GM20431 (cell line): ENCODE measurements around the gene TMEM231.
"Not testable (repeated sequence)": the region's sequence is repeated elsewhere in the genome, so short reads cannot be mapped to it uniquely, and the experiment has no call there.

Experiments used
- in situ Hi-C: fragments of 300-500 bp; cut with MseI, MboI; formaldehyde crosslinking; loops from one replicate; pipeline ENCODE4 v1.15.0; 2020; ENCODE audit warnings: low sequenced_read_pairs; ENCODE audit not compliant: unreplicated experiment

Gene TMEM231

DNA sequence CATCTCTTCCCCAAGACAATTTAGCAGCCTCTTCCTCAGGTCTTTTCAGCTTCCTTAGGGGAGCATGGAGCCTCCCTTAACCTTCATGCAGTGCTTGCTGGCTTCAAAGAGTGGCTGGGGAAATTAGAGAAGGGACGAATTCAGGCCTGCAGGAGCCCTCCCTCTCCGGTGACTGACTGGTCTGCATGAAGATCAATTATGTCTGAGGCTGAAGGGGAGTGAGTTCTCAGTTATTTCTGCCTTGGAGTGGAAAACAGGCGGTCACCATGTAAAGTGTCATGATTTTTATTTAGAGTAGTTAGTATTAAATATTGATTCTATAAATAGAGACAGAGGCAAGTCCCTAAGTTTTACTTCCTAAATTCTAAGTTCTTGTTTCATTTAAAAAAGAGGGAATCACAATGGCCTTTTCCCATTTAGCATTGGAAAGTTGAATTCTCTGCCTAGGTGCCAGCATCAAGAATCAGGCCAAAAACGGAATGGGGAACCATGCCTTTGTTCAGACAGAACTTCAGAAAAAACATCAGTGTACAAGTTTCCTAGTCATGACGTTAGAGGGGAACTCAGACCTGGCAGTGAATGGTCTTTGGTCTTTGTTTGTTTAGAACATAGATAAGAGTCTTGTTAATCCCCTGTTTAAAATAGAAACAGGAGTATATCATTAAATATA is 14.5 kb upstream of the TMEM231 start:
- in situ Hi-C loops: no loop called here

DNA sequence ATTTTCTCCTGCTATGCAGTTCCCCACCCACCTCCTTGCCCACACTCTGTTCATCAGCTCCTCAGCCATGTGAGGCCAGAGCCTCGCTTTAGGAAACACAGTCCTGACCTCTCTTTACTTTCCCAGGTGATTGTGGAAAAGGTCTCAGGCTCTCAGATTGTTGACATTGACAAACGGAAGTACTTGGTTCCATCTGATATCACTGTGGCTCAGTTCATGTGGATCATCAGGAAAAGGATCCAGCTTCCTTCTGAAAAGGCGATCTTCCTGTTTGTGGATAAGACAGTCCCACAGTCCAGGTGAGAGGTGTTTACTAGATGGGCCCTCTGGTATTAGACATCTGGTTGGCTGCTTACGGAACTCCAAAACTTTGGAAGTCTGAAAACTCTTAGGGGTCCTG is 11.9 kb upstream of the TMEM231 start:
- in situ Hi-C loops: no loop called here

DNA sequence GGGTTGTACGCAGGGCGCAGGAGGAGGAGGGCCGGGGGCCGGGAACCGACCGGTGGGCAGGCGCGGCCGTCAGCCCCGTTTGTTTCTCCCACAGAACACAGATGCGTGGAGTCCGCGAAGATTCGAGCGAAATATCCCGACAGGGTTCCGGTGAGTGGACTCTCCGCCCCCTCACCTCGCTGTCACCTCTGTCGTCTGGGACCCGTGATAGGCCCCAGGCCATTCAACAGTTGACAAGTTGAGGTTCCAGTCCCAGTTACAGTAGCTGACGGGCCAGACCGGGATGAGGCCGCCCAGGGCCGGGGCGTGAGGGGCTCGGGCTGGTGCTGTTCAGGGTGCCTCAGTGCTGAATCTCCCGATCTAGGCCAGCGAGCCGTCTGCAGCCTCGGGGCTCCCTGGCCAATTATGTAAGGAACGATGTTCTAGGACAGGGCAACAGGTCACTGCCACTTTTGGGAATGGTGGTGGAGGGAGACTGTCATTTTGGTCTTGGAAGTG is 10.8 kb upstream of the TMEM231 start:
- in situ Hi-C loops: no loop called here

DNA sequence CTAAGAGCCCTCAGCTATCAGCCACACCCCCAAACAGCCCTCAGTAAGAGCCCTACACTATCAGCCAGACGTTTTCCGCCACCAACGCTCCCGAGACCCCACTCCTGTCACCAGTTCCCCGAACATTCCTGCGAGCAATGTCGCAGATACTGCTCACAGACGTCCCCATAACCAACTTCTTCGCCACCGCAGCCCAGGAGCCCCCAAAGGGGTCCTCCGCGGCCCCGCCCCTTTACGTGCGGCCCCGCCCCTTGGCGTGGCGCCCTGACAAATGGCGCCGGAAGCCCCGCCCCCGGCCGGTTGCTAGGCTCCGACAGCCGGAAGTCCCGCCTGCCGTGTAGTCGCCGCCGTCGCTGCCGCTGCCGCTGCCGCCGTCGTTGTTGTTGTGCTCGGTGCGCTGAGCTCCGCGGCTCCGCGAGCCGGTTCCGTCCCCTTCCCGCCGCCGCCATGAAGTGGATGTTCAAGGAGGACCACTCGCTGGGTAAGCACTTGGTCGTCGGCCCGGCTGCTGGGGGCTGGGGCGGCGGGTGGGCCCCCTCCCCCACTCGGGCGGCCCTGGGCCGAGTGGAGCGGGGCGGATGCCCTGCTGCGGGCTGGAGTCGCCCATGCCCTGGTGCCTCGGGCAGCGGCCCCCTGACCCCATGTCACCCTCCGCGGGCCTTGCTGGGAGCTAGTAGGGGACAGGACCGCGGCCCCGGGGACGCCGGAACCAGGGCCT is 10.1 kb upstream of the TMEM231 start, which contains the start of gene GABARAPL2:
Gene GABARAPL2, plus strand, starts transcription at position 340 of the 718 bp plus-strand sequence. Its CDS starts 108 bp downstream, at position 448.
- in situ Hi-C loops: no loop called here

DNA sequence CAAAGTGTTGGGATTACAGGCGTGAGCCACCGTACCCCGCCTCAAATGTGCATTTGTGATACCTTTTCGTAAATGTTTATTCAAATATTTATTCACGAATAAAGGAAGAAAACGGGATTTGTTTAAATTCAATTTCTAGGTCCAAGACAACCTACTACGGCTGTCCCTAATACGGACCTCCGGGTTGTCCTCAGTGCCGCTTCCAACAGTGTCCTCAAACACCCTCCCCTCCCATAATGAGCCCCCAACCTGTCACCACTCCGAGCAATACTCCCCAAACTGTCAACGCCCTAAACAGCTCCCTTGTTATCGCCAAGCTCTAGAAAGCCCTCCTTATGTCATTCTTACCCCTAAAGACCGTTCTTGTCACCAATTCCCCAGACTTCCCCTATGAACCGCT is 9.6 kb upstream of the TMEM231 start:
- in situ Hi-C loops: no loop called here

DNA sequence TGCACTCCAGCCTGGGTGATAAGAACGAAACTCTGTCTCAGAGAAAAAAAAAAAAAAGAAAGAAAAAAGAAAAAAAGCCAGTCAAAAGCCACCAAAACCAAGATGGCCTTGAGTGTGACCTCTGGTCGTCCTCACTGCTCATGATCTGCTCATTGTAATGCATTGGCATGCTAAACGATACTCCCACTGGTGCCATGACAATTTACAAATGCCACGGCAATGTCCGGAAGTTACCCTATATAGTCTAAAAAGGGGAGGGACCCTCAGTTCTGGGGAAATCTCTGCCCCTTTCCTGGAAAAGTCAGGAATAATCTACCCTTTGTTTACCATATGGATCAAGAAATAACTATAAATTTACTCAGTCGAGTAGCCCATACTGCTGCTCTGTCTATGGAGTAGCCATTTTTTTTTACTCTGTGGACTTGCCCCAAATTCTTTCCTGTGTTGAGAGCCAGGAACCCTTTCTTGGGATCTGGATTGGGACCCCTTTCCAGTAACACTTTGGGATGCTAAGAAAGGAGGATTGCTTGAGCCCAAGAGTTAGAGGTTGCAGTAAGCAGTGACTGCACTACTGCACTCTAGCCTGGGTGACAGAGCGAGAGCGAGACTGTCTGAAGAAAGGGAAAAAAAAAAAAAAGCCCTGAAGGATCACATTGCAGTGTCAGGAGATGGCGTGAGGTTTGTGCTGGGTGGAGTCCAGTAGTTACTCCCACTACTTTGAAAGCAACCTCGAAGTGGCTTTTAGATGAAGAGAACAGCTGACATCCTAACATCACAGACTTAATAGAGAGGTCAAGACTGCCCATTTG is 3.7 kb upstream of the TMEM231 start:
- in situ Hi-C loops: no loop called here

DNA sequence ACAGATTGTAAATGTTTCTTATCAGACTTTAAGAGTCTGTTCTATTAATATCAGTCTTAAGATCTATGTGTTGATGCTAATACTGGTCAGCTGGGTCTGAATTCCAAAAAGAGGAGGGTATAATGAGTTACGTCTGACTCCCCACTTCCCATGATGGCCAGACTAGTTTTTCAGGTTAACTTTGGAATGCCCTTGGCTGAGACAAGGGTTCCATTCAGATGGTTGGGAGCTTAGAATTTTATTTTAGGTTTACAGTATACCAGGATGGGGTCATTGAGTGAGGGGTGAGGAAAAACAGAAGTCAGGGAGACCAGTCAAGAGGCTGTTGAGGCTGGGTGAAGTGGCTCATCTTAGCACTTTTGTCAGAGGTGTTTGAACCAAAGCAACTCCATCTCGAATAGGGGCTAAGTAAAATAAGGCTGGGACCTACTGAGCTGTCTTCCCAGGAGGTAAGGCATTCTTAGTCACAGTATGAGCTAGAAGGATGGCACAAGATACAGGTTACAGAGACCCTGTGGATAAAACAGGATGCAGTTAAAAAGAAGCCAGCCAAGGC is 2.9 kb upstream of the TMEM231 start:
- in situ Hi-C loops: no loop called here

DNA sequence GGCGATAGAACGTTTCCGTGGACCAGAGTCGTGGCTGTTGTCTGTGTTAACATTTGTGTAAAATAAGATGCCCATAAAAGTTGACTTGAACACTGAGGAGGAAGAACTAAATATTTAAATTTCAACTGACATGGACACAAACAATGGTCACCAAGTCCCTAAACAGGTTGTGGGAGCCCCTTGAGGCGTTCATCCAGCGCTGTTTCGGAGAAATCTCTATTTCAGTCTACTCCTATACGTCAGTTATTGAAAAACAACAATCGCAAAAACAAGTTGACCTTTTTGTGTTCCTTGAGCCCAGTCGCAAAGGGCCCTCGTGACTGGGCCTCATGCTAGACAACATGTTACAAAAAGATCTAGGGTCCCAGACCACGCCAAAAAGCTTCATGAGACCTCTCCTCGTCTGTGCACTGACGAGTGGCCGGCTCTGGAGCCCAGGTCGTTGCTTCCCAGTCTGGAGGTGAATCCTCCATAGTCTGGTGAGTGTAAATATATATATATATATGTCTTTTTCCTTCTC is 439 bp upstream of the TMEM231 start:
- in situ Hi-C loops: no loop called here

DNA sequence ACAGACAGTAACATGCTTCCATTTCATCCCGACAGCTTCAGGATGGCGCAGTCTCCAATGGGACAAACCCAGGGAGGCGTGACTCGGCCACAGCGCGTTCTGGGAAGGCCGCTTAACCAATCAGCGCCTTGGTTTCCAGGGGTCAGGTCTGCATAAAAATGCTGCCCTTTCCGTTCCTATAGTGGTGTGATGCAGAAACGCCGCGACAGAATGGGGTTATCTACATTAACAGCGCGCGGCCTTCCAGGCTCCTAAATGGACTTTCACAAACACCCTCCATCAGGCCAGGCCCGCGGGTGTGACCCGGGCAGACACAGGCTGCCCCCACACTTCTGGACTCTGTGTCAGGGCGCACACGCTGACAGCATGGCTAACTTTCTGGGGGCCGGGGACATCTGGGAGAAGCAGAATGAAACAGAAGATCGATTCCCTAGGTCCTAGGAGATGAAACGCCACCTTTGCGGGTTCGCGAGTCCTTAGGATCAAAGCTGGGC is 792 bp downstream of the TMEM231 start:
- in situ Hi-C loops: no loop called here

DNA sequence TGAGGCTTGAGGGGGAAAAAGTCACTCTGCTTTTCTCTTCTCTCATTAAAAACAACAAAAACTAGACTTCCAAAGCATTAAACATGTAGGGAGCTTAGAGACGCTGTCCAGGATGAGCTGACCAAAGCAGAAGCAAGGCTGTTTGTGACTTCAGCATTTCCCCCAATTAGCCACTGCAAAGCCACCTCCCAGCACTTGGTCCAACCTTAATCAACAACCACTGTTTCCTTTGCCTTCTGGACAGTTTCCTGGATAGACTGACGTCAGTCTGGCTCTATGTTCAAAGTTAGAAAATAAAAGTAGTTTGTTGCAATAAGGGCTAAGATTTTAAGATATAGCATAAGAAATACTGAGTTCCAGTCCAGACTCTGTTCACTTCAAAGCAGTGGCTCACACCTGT is 3.1 kb downstream of the TMEM231 start:
- in situ Hi-C loops: no loop called here

DNA sequence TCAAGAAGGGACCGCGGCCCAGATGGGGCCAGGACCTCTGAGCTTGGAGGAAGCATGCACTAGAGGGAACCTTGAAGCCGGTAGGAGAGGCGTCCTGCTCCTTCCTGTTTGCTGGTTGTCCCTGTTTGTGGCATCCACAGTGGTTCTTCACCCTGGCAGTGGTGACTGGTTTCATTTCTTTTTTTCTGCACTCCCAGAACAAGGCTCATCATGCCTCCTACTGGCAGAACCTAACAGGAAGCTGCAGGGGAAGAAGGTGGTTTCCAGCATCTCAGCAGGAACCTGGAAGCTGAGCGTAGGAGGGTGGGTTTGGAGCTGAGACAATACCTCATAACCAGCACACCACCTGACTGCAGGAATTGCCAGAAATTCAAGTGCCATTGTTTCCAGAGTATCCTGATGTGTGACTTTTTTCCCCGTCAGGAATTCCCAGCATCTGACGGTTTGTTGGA is 5.8 kb downstream of the TMEM231 start:
- in situ Hi-C loops: no loop called here

DNA sequence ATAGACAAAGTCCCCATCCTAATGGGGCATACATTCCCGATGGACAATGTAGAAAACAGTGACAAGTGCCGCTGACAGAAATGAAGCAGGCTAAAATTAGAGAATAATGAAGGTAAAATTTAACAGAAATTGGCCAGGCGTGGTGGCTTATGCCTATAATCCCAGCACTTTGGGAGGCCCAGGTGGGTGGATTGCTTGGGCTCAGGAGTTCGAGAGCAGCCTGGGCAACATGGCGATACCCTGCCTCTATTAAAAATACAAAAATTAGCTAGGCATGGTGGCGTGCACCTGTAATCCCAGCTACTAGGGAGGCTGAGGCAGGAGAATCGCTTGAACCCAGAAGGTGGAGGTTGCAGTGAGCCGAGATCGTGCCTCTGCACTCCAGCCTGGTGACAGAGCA is 7.6 kb downstream of the TMEM231 start:
- in situ Hi-C loops: not testable (repeated sequence)

DNA sequence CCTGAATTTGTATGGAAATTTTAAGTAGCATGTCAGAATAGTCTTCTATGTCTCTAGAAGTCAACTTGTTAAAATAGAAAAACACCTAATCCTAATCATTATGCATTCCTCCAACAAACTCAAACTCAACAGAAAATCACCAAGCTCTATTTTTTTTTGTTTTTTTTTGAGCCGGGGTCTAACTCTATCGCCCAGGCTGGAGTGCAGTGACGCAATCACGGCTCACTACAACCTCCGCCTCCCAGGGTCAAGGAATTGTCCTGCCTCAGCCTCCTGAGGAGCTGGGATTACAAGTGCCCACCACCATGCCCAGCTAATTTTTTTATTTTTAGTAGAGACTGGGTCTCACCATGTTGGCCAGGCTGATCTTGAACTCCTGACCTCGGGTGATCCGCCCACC is 9.8 kb downstream of the TMEM231 start:
- in situ Hi-C loops: no loop called here

DNA sequence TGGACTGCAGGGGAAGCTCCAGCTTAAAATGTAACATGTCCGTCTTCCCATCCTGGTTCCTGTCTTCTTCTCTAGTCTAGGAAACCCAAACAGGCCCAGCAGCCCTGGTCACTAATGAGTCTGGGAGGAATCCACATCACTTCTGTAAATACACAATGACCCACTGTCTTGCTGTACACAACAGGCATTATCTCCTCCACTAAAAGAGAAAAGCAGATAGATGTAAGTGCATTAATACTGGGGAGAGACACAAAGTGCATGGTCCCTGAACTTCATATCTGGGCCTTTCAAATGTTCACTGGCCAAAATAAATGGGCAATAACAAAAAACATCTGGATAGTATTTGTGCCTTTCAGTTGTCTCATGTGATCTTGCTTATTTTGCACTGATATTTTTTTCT is 10.2 kb downstream of the TMEM231 start:
- in situ Hi-C loops: not testable (repeated sequence)

DNA sequence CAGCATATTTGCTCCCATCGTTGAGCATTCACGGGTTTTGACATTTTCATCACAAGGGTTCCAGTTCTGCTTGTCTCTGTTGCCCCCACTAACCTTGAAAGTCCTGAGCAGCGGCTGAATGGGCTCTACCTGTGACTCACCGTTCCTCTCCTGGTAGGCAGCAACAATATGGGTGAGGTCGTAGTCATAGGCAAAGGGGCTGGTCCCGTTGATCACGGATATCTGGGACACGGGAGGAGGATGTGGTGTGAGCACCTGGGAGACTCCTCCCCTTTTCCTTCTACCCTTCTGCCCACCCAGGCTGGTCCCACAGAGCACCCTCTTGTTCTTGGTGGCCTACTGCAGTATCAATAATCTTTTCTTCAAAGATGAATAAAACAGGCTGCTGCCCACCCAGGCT is 13.6 kb downstream of the TMEM231 start:
- in situ Hi-C loops: not testable (repeated sequence)

DNA sequence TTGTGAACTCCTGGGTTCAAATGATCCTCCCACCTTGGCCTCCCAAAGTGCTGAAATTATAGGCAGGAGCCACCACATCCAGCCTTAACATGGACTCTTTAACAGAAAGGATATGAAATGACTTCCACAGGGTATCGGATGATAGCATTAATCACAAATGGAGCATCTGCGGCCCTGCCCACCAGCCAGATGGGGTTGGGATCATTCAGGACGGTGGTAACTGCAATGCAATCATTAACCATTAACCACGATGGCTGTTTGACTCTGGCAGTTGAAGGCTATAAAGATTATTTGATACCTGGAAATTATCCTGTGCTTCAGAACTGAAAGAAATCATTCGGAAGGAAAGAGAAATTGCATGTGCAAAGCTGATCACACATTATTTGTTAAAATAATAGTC is 14.8 kb downstream of the TMEM231 start:
- in situ Hi-C loops: no loop called here

DNA sequence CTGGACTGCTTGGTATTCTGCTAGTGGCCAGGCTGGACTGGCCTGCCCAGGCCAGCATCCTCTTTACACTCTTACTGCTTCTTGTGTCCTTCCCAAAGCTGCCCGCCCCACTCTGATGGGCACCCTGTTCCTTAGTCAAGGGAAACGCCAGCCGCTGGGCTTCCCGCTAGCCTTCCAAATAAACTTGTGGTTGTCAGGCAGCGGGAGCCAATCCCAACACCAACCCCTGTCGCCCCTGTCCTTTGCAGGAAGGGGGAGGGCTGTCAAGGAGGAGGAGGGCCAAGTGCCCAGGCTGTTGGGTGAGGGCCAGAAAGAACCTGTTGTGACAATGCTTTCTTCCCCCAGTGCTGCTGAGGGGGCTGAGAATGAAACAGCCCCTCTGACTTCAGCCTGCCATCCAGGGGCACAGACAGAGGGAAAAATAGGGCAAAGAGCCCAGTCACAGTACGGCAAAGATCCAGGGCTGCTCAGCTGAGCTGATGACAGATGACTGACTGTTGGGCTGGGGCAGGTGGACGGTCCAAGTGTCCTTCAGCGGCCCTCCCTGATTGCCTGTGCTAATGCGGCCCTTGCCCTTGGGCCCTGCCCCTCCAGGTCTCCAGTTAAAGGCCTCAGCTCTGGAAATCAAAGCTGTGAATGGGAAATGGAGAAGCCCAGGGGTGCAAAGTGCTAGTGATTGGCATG is 17.0 kb downstream of the TMEM231 start:
- in situ Hi-C loops: not testable (repeated sequence)

DNA sequence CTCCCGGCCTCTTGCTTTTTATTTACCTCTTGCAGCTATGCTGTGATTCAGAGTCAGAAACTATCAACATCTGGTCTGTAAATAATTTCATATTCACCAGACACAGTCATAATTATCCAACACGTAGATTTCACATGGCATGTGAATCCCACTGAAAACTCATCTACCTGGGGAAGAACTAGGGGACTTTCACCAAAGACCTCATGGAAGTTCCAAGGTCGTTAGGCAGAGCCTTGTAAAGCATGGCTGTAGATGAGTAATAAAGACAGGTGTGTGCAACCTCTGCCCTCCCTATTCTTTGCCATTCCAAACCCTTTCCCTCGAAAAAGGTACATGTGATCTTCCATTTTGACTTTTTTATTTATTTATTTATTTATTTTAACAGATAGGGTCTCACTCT is 18.3 kb downstream of the TMEM231 start:
- in situ Hi-C loops: no loop called here

DNA sequence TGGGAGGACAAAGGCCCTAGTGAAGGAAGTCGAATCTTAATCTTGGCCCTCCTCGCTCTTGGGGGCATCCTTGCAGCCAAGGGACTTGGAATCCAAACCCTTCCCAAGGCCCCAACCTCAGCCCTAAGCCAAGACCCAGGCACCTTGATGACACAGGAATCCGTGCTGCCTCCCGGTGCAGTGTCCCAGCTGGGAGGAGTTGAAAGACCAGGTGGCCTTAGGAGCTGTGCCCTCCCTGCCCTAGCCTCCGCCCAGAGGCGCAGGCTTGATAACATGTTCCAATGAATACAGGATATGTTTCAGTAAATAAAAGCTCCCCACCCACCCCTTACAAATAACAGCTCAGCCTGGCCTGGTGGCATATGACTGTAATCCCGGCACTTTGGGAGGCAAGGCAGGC is 20.2 kb downstream of the TMEM231 start, which contains the start of gene CHST5:
Gene CHST5, minus strand, starts transcription at position 208 of the 400 bp plus-strand sequence. CDS start 5,724 bp downstream, outside the sequence.
- in situ Hi-C loops: no loop called here
